HCT116 (cell line): Measurements from ENCODE around the gene PNN. TPM values are rescaled to one million over a fixed set of nuclear protein-coding genes. Genes with fewer than 3 reads are reported as not detected.

ENCODE experiments used
- ATAC-seq: fragments of 200-7000 bp; cut with Tn5 transposase; 2 replicates; pipeline ENCODE4 v1.9.1; 2020; ENCODE audit warnings: mild to moderate bottlenecking, moderate library complexity
- BruUV-seq: library from RNA; stranded (reverse); fragments of 400-500 nt; replicated peaks from 2 replicates; lab custom pipeline; 2021; lab: Mats Ljungman, UMichigan
- CTCF ChIA-PET: fragments of 300-600 bp; sonication (Branson Sonifier 250); formaldehyde crosslinking; loops from one replicate; lab custom pipeline; 2021; ENCODE audit warnings: antibody characterized with exemption; lab: Charles Lee
- POLR2A ChIA-PET: fragments of 300-600, 350-600 bp; sonication (Branson Sonifier 250); formaldehyde crosslinking; loops from one replicate; lab custom pipeline; 2021; ENCODE audit warnings: antibody characterized with exemption; lab: Charles Lee
- RAD21 ChIA-PET, 2 experiments: fragments of 300-600 bp; sonication (Branson Sonifier 250); formaldehyde crosslinking; loops; one replicate each; lab custom pipeline; 2023; ENCODE audit warnings: low total read pairs in 2 of 2; ENCODE audit not compliant: uncharacterized antibody in 2 of 2, unreplicated experiment in 2 of 2, low non-redundant PET in 1 of 2; lab: Charles Lee
- DNase-seq: peaks from one replicate; pipeline ENCODE4 v3.0.0-alpha.2; 2010; ENCODE audit warnings: low read depth, low spot score
- H2AFZ ChIP-seq: fragments of 200-600 bp; shearing (Covaris generic), sonication (generic); 2 replicates; pipeline ENCODE4 v1.6.1; 2017; ENCODE audit warnings: low read depth, mixed run types, mixed read lengths, antibody characterized with exemption, low read length; ENCODE audit not compliant: poor library complexity, severe bottlenecking
- H3K27ac ChIP-seq: 2 replicates; pipeline ENCODE4 v1.5.1; 2012; ENCODE audit warnings: low read depth, low read length
- H3K27me3 ChIP-seq: fragments of 200-600 bp; sonication (generic); 2 replicates; pipeline ENCODE4 v1.6.1; 2016; ENCODE audit warnings: mixed run types, low read length, mixed read lengths; ENCODE audit not compliant: insufficient read depth
- H3K36me3 ChIP-seq, 2 experiments: fragments of 200-500 bp in 1 of 2; fragments of 200-600 bp in 1 of 2; sonication (Bioruptor generic) in 1 of 2; sonication (generic) in 1 of 2; 2 replicates each; pipeline versions ENCODE4 v1.5.1 to v1.6.1; 2014 to 2016; ENCODE audit warnings: low read length in 2 of 2, inconsistent platforms in 1 of 2, mixed read lengths in 1 of 2, mixed run types in 1 of 2; ENCODE audit not compliant: insufficient read depth in 2 of 2, control insufficient read depth in 1 of 2
- H3K4me1 ChIP-seq, 2 experiments: fragments of 200-600 bp in 1 of 2; sonication (generic) in 1 of 2; 2 replicates each; pipeline versions ENCODE4 v1.5.1 to v1.6.1; 2012 to 2017; ENCODE audit warnings: low read length in 2 of 2, inconsistent platforms in 1 of 2, mild to moderate bottlenecking in 1 of 2, mixed read lengths in 1 of 2, mixed run types in 1 of 2, moderate library complexity in 1 of 2; ENCODE audit not compliant: insufficient read depth in 2 of 2, control insufficient read depth in 1 of 2
- H3K4me2 ChIP-seq: fragments of 200-600 bp; sonication (generic); 2 replicates; pipeline ENCODE4 v1.6.1; 2017; ENCODE audit warnings: mixed run types, low read length, mixed read lengths
- H3K4me3 ChIP-seq, 2 experiments: fragments of 200-600 bp in 1 of 2; sonication (generic) in 1 of 2; replicated peaks in 1 of 2; 2 replicates each; pipeline ENCODE4 v1.5.1; 2011 to 2016; ENCODE audit warnings: low read length in 2 of 2, control low read depth in 1 of 2, low read depth in 1 of 2, mild to moderate bottlenecking in 1 of 2, mixed read lengths in 1 of 2, mixed run types in 1 of 2
- H3K79me2 ChIP-seq: fragments of 200-600 bp; sonication (generic); 2 replicates; pipeline ENCODE4 v1.6.1; 2017; ENCODE audit warnings: mild to moderate bottlenecking, mixed run types, low read length, moderate library complexity, mixed read lengths; ENCODE audit not compliant: insufficient read depth
- H3K9ac ChIP-seq: fragments of 200-600 bp; sonication (generic); 2 replicates; pipeline ENCODE4 v1.6.1; 2016; ENCODE audit warnings: low read length, mixed read lengths
- H3K9me2 ChIP-seq: fragments of 200-600 bp; sonication (generic), shearing (Covaris generic); 2 replicates; pipeline ENCODE4 v1.6.1; 2017; ENCODE audit warnings: mixed run types, mild to moderate bottlenecking, moderate library complexity; ENCODE audit not compliant: insufficient read depth
- H3K9me3 ChIP-seq, 2 experiments: fragments of 200-500 bp in 1 of 2; fragments of 200-600 bp in 1 of 2; sonication (Bioruptor generic) in 1 of 2; sonication (generic) in 1 of 2; 2 replicates each; pipeline ENCODE4 v1.6.1; 2014 to 2017; ENCODE audit warnings: low read length in 2 of 2, mixed read lengths in 2 of 2, inconsistent platforms in 1 of 2, low read depth in 1 of 2, mild to moderate bottlenecking in 1 of 2, mixed run types in 1 of 2, moderate library complexity in 1 of 2; ENCODE audit not compliant: control insufficient read depth in 1 of 2, insufficient read depth in 1 of 2
- H4K20me1 ChIP-seq: fragments of 200-600 bp; sonication (generic), shearing (Covaris generic); 2 replicates; pipeline ENCODE4 v1.6.1; 2017; ENCODE audit warnings: mixed run types, mild to moderate bottlenecking, moderate library complexity; ENCODE audit not compliant: insufficient read depth
- ATF3 ChIP-seq: IDR thresholded peaks from 2 replicates; pipeline ENCODE4 v1.6.1; 2012
- CBX3 ChIP-seq: IDR thresholded peaks from 2 replicates; pipeline ENCODE4 v1.6.1; 2012; ENCODE audit warnings: low read depth
- CEBPB ChIP-seq: IDR thresholded peaks from 2 replicates; pipeline ENCODE4 v1.6.1; 2012; ENCODE audit warnings: low read depth
- ELF1 ChIP-seq: IDR thresholded peaks from 2 replicates; pipeline ENCODE4 v1.6.1; 2012; ENCODE audit warnings: low read depth, borderline replicate concordance
- EZH2 ChIP-seq: fragments of 200-600 bp; sonication (generic); IDR thresholded peaks from 2 replicates; pipeline ENCODE4 v1.6.1; 2017; ENCODE audit warnings: antibody characterized with exemption, mixed run types
- EZH2phosphoT487 ChIP-seq: fragments of 200-600 bp; IDR thresholded peaks from 2 replicates; pipeline ENCODE4 v1.6.1; 2018; ENCODE audit warnings: antibody characterized with exemption, borderline replicate concordance
- FOSL1 ChIP-seq: IDR thresholded peaks from 2 replicates; pipeline ENCODE4 v1.6.1; 2012; ENCODE audit warnings: low read depth
- POLR2AphosphoS5 ChIP-seq: IDR thresholded peaks from 2 replicates; pipeline ENCODE4 v1.6.1; 2011; ENCODE audit warnings: mild to moderate bottlenecking, low read depth, low read length, moderate library complexity
- SIN3A ChIP-seq: IDR thresholded peaks from 2 replicates; pipeline ENCODE4 v1.6.1; 2012; ENCODE audit warnings: low read depth
- ZBTB33 ChIP-seq: IDR thresholded peaks from 2 replicates; pipeline ENCODE4 v1.6.1; 2011; ENCODE audit warnings: mild to moderate bottlenecking, low read length, moderate library complexity; ENCODE audit not compliant: insufficient replicate concordance; ENCODE audit errors: extremely low read depth
- ZFX ChIP-seq: fragments of 450-650 bp; IDR thresholded peaks from 2 replicates; pipeline ENCODE4 v1.6.1; 2017
- intact Hi-C: fragments of 100-400 bp; cut with micrococcal nuclease; formaldehyde crosslinking; loops from 2 replicates; pipeline ENCODE4 v1.10.0; 2022
- total RNA-seq: library from RNA; stranded (reverse); gene quantifications from one replicate; pipeline ENCODE4 v1.2.1, GENCODE V29; 2021; ENCODE audit not compliant: unreplicated experiment

PNN gene
- total RNA-seq, 1 experiment from 2014 or later: 97.9 TPM

GRCh38 chr14:39169541-39169900 lies 5.5 kb upstream of the PNN start:
- peak overlapping the region; percentile 90 for H3K27ac ChIP-seq
- DNase-seq (no peak), ATAC-seq (0 out of 2 replicates have a peak, but pooled peaks have one; percentile 13)
- H3K36me3 ChIP-seq: peaks cover 0 to 9% of the 10 kb centered on the region in 2 experiments; a peak in 2 of 4 replicates
- CTCF ChIA-PET: no interaction called here
- H4K20me1 ChIP-seq: no peaks in the 10 kb centered on the region
- peaks cover 40% of the 10 kb centered on the region for H3K79me2 ChIP-seq
- peaks cover 10 to 27% of the 10 kb centered on the region in 2 experiments; a peak in 3 of 4 replicates for H3K4me1 ChIP-seq
- BruUV-seq: no TSS peak
- RAD21 ChIA-PET: no interaction called here
- H3K9ac ChIP-seq: peak overlapping the region; percentile 79
- H3K27me3 ChIP-seq: no peaks in the 10 kb centered on the region
- peak overlapping the region; percentile 74 to 97 for H3K4me3 ChIP-seq
- H3K9me2 ChIP-seq: no peaks in the 10 kb centered on the region
- POLR2A ChIA-PET: interaction anchor here (0.6 to 1.7 kb wide), 13 partner anchors 10 to 263 kb away, joined by 3 to 18 read pairs (median 7); partner anchors contain the start of genes FBXO33 and GEMIN2
- intact Hi-C loops: no loop called here
- H3K9me3 ChIP-seq: no peaks in the 10 kb centered on the region
- TF ChIP-seq CEBPB (no peak), SIN3A (no peak), ELF1 (no peak), EZH2phosphoT487 (no peak), ATF3 (no peak), POLR2AphosphoS5 (no peak), ZBTB33 (no peak), FOSL1 (no peak), EZH2 (no peak), ZFX (no peak), CBX3 (no peak)
- H3K4me2 ChIP-seq: peak overlapping the region; percentile 91
- no peak overlapping the region for H2AFZ ChIP-seq
